ENCODE data around the gene SRGAP3. TPM values are rescaled to one million over a fixed set of nuclear protein-coding genes. Genes with fewer than 3 reads are reported as not detected.

SRGAP3 gene
- total and polyA plus RNA-seq, 4 donors = 1.2 to 32.8 (median 7.3) TPM

DNA sequence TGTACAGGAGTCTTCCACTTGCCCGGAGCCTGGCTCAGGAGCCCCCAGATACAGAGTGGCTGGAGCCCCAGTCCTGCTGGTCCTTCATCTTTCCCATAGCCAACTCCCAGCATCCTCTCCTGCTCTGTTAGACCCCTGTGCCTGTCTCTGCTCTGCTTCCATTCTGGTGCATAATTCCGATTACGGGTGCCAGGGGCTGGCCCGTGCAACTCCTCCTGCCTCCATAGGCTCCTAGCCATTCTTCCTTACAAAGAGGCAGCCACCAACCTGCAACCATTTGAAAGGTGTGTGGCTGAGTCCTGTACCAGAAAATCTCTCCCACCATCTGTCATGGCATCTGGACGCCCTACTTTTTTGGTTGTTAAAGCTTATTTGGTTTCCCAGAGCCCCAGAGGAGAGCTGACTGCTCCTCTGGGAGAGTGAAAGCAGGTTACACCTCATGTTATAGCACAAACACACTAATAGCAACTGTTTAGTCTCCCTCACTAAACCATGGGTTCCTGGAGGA is 281.0 kb downstream of the SRGAP3 start:
- DNase-seq = no peak
- TF ChIP-seq, protein P1, sequence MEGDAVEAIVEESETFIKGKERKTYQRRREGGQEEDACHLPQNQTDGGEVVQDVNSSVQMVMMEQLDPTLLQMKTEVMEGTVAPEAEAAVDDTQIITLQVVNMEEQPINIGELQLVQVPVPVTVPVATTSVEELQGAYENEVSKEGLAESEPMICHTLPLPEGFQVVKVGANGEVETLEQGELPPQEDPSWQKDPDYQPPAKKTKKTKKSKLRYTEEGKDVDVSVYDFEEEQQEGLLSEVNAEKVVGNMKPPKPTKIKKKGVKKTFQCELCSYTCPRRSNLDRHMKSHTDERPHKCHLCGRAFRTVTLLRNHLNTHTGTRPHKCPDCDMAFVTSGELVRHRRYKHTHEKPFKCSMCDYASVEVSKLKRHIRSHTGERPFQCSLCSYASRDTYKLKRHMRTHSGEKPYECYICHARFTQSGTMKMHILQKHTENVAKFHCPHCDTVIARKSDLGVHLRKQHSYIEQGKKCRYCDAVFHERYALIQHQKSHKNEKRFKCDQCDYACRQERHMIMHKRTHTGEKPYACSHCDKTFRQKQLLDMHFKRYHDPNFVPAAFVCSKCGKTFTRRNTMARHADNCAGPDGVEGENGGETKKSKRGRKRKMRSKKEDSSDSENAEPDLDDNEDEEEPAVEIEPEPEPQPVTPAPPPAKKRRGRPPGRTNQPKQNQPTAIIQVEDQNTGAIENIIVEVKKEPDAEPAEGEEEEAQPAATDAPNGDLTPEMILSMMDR (IDR thresholded peaks at IDR 0.05; ENCODE audit: control extremely low read depth, extremely low read depth) = no peak
- 76 to 88% methylated on average over 5 of the region's 5 CpGs for WGBS, 2 donors

GRCh38 chr3:8967553-8967952 is 281.9 kb downstream of the SRGAP3 start:
- H3K36me3 ChIP-seq (ENCODE audit: control insufficient read depth in 4 of 4, insufficient read depth in 4 of 4, low read length in 4 of 4) = peaks cover 0 to 3% (median 0%) of the 10 kb centered on the region in 4 donors
- H3K27ac ChIP-seq (ENCODE audit: low read depth in 1 of 2, low read length in 1 of 2) = no peak overlapping the region
- ATAC-seq (ENCODE audit: insufficient read depth, low FRiP score) (no peak), DNase-seq (no peak)
- WGBS, 2 donors = 77 to 85% methylated on average over 5 of the region's 5 CpGs
- no peaks in the 10 kb centered on the region for H3K9me3 ChIP-seq (ENCODE audit: control insufficient read depth in 4 of 4, insufficient read depth in 3 of 4, low read length in 3 of 4)
- H3K4me3 ChIP-seq = no peak overlapping the region
- no peak overlapping the region for H3K9ac ChIP-seq (ENCODE audit: insufficient read depth in 1 of 2, low read length in 2 of 2)
- peaks cover 0 to 4% (median 3%) of the 10 kb centered on the region in 5 donors for H3K4me1 ChIP-seq (ENCODE audit: control insufficient read depth in 5 of 5, insufficient read depth in 5 of 5, low read length in 5 of 5)
- H3K27me3 ChIP-seq (ENCODE audit: control insufficient read depth in 3 of 3, insufficient read depth in 3 of 3, low read length in 2 of 3) = peaks cover 0 to 3% (median 0%) of the 10 kb centered on the region in 3 donors
- TF ChIP-seq, protein P1 (IDR thresholded peaks at IDR 0.05; ENCODE audit: control extremely low read depth, extremely low read depth) = no peak

More for the DNA sequence above, 281.0 kb downstream of the SRGAP3 start:
- no peak overlapping the region for H3K9ac ChIP-seq (ENCODE audit: insufficient read depth in 1 of 2, low read length in 2 of 2)
- peaks cover 0 to 3% (median 0%) of the 10 kb centered on the region in 5 donors for H3K4me1 ChIP-seq (ENCODE audit: control insufficient read depth in 5 of 5, insufficient read depth in 5 of 5, low read length in 5 of 5)
- peaks cover 0 to 3% (median 0%) of the 10 kb centered on the region in 3 donors for H3K27me3 ChIP-seq (ENCODE audit: control insufficient read depth in 3 of 3, insufficient read depth in 3 of 3, low read length in 2 of 3)
- no peak for ATAC-seq (ENCODE audit: insufficient read depth, low FRiP score)
- no peak overlapping the region for H3K27ac ChIP-seq (ENCODE audit: low read depth in 1 of 2, low read length in 1 of 2)
- no peak overlapping the region for H3K4me3 ChIP-seq
- H3K36me3 ChIP-seq (ENCODE audit: control insufficient read depth in 4 of 4, insufficient read depth in 4 of 4, low read length in 4 of 4) = no peaks in the 10 kb centered on the region
- H3K9me3 ChIP-seq (ENCODE audit: control insufficient read depth in 4 of 4, insufficient read depth in 3 of 4, low read length in 3 of 4) = no peaks in the 10 kb centered on the region

GRCh38 chr3:8966820-8967348 is 282.6 kb downstream of the SRGAP3 start:
- WGBS, 2 donors = 91 to 100% methylated on average over 3 of the region's 3 CpGs

More at GRCh38 chr3:8966820-8967348, 282.6 kb downstream of the SRGAP3 start:
- no peak overlapping the region for H3K4me3 ChIP-seq
- no peak overlapping the region for H3K27ac ChIP-seq (ENCODE audit: low read depth in 1 of 2, low read length in 1 of 2)
- H3K9me3 ChIP-seq (ENCODE audit: control insufficient read depth in 4 of 4, insufficient read depth in 3 of 4, low read length in 3 of 4) = no peaks in the 10 kb centered on the region
- peaks cover 0 to 3% (median 0%) of the 10 kb centered on the region in 3 donors for H3K27me3 ChIP-seq (ENCODE audit: control insufficient read depth in 3 of 3, insufficient read depth in 3 of 3, low read length in 2 of 3)
- H3K9ac ChIP-seq (ENCODE audit: insufficient read depth in 1 of 2, low read length in 2 of 2) = no peak overlapping the region
- peaks cover 0 to 3% (median 0%) of the 10 kb centered on the region in 4 donors for H3K36me3 ChIP-seq (ENCODE audit: control insufficient read depth in 4 of 4, insufficient read depth in 4 of 4, low read length in 4 of 4)
- H3K4me1 ChIP-seq (ENCODE audit: control insufficient read depth in 5 of 5, insufficient read depth in 5 of 5, low read length in 5 of 5) = peaks cover 0 to 10% (median 3%) of the 10 kb centered on the region in 5 donors
- TF ChIP-seq, protein P1 (IDR thresholded peaks at IDR 0.05; ENCODE audit: control extremely low read depth, extremely low read depth) = no peak
- ATAC-seq (ENCODE audit: insufficient read depth, low FRiP score) = no peak
- DNase-seq = no peak

All from lung (tissue), 12 donors.